ENCODE measurements around the gene FRS3.

- TF ChIP-seq EZH2 (IDR thresholded peaks at IDR 0.05) (no peak), POLR2AphosphoS5 (IDR thresholded peaks at IDR 0.05; ENCODE audit: borderline replicate concordance, low read depth, low read length) (no peak), FOXP2 (optimal IDR thresholded peaks at IDR 0.05; ENCODE audit: control extremely low read depth, extremely low read length, insufficient read depth) (no peak)
These were observed 33.6 kb downstream of the FRS3 start for GRCh38 chr6:41746107-41746506.
